HG02970 (cell line): ENCODE results near the gene PTCRA.
A peak's percentile ranks its signal among the peaks of the same experiment; 100 is the strongest.
"Not testable (repeated sequence)": the region's sequence is repeated elsewhere in the genome, so short reads cannot be mapped to it uniquely, and the experiment has no call there.

ENCODE experiments used
- ATAC-seq: cut with Tn5 transposase; IDR thresholded peaks from one replicate; pipeline ENCODE4 v1.9.1; 2021; ENCODE audit warnings: mild to moderate bottlenecking, moderate library complexity, moderate number of reproducible peaks; ENCODE audit not compliant: unreplicated experiment, low FRiP score

Gene PTCRA, protein sequence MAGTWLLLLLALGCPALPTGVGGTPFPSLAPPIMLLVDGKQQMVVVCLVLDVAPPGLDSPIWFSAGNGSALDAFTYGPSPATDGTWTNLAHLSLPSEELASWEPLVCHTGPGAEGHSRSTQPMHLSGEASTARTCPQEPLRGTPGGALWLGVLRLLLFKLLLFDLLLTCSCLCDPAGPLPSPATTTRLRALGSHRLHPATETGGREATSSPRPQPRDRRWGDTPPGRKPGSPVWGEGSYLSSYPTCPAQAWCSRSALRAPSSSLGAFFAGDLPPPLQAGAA

DNA sequence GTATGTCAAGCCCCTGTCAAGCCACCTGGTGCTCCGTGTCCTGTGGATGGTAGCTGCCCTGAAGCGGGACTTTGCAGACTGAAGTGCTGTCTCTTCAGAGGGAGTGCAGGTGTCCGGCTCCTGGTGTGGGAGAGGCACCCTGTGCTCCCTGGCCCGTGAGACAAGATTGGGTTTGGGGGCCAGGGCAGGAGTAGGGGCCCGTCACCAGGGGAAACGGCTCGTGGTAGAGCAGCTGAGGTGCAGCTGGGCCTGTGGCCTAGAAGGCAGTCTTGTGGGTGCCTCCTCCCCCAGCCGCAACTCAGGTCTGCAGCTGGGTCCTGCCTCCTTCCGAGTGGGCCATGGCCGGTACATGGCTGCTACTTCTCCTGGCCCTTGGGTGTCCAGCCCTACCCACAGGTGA lies at the start of gene PTCRA:
TSS of gene PTCRA (plus strand) at position 322 of the 400 bp plus-strand sequence. CDS start at position 339, 17 bp downstream.
- ATAC-seq = no peak

DNA sequence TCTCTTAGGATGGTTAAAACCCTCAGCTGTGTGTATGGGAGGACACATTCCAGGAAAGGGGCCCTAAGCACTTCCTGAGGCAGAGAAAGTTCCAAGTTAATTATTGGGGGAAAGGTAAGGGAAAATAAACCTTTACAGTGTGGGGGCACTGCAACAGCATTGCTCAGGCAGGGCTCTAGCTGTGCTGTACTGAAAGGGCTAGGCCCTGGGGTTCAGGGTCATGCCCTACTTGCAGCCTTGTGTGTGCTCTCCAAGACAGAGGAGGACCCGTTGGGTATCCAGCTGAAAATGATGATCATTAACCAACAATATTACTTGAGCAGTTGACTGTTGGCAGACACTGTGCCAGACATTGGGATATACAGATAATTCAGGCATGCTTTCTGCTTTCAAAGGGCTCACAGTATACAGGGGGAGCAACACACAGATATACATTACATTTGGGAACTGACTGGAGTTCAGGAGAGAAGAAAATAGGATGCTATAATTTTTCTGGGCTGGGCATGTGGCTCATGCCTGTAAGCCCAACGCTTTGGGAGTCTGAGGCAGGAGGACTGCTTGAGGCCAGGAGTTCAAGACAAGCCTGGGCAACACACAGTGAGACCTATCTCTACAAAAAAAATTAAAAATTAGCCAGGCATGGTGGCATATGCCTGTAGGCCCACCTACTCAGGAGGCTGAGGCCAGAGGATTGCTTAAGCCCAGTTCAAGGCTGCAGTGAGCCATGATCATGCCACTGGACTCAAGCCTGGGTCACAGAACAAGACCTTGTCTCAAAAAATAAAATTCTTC lies 45.5 kb upstream of the PTCRA start:
- no peak for ATAC-seq

DNA sequence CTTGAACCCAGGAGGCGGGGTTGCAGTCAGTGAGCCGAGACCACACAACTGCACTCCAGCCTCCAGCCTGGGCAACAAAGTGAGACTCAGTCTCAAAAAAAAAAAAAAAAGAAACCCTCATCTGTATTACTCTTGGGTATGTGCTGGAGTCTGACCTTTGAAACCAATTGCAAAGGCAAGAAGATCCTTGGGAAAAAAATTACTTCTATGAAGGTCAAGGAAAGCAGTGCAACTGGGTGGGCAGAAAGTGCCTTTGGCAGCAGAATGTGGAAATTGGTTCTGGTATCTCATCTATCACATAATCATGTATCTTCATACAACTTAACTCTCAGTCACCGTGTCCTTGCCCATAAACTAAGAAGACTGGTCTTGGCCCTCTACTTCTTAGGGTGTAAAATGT lies 44.1 kb upstream of the PTCRA start:
- ATAC-seq = no peak

DNA sequence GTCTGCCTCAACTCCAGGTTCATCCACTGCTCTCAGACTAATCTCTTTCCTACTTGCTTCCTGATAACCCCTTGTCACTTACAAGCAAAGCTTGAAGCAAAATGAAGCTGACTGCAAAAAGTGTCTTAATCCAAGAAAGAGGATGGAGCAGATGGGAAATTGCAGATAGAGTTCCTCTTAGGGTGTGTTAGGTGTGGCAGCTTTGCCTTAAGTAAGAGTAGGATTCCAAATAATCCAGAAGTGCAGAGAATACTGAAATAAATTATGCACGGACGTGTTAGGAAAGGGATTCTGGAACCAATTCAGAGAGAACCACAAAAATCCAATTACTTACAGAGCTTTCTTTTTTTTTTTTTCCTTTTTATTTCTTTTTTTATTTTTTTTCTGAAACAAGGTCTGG lies 42.5 kb upstream of the PTCRA start:
- ATAC-seq = no peak

DNA sequence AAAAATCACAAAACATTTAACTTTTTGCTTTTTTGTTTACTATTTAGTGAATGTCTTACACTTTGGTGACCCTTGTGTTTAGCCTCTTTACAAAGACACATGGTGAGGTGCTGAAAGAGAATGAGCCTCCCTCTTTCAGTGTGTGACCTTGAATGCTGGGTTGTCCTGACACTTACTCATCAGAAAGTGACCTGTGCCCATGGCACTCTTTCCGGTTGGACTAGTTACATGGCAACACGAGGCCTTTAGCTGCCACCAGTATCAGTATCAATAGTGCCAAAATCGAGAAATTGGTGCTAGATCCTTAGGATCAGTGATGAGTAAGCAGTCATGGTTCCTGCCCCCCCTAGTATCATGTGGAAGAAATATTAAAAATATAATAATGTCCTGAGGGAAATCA lies 38.2 kb upstream of the PTCRA start:
- no peak for ATAC-seq

DNA sequence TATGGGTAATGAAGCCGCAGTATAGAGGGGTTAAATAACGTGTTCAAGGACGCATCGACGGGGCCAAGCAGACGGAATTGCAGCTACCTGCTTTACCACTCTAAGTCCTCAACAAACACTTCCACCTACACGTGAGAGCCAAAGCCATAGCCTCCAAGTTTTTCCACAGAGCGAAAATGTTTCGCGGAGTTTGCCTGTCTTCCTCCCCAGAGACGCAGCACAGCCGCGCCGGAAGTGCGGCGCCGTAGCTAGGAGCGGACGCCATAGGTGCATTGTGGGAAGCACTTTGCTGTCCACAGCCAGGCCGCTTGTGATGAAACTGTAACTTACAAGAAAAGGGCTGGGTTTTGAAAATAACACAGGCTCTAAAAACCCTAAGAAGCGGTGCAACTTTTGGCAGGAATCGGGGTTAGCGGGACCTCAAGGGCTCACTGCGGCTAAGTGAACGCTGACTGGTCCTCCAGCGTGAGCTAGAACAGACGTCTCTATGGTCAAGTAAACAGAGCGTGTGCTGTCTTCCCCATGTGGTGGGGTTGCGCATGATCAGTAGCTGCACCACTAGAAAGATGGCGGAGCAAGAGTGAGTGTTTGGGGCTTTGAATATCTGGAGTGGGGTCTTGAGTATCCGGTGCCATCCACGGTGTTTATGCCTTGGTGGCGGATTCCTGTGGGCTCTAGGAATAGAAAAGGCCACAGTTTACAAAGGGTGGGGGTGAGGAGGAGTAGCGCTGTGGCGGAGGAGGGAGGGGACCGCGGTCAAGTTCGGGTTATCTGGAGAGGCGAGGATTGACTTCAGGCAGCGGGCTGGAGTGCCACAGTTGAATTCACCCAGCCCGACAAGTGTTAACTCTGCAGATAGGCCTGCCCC lies 36.2 kb upstream of the PTCRA start, which contains the start of gene RPL7L1:
TSS of gene RPL7L1 (plus strand) at position 245 of the 868 bp plus-strand sequence. CDS start at position 540, 295 bp downstream.
- peak; percentile 90 for ATAC-seq

DNA sequence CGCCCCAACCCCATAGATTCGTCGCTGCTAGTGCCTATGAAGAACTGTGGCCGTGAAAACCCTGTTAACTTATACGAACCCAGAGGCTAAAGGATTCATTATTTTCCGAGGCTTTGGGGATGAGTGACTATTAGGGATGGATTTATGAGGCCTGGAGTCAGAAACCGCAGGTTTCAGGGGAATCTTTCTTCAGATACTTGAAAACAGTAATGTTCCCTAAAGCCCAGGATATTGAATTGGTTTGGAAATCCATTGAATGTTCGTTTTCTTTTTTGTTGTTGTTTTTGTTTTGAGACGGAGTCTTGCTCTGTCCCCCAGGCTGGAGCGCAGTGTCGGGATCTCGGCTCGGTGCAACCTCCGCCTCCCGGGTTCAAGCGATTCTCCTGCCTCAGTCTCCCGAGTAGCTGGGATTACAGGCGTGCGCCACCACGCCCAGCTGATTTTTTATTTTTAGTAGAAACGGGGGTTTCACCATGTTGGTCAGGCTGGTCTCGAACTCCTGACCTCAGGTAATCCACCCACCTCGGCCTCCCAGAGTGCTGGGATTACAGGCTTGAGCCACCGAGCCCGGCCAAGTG lies 35.5 kb upstream of the PTCRA start:
- not testable (repeated sequence) for ATAC-seq

DNA sequence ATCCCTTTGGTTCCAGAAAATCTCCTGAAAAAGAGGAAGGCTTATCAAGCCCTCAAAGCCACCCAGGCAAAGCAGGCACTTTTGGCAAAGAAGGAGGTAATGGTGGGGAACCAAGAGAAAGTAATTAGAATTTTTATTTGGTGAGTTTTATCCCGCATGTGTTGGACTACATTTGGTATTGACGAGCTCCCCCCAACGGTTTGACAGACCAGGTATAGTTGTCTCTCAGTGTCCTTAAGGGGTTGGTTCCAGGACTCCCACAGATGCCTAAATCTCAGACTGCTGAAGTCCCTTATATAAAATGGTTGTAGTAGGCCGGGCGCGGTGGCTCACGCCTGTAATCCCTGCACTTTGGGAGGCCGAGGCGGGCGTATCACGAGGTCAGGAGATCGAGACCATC lies 35.0 kb upstream of the PTCRA start:
- ATAC-seq = not testable (repeated sequence)

DNA sequence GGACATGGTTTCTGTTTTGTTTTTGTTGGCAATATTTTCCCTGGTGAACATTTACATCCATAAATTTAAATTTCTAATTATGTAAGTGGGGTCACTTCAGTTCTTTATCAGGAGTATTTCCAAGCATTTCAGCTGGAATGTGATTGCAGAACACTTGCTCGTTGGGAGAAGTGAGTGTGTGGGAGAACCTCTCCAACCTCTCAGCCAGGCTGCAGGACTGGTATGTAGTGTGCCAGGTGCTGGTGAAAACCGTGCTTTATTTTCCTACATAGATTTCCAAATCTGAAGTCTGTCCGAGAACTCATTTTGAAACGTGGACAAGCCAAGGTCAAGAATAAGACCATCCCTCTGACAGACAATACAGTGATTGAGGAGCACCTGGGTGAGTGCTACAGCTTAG lies 30.2 kb upstream of the PTCRA start:
- ATAC-seq = no peak

DNA sequence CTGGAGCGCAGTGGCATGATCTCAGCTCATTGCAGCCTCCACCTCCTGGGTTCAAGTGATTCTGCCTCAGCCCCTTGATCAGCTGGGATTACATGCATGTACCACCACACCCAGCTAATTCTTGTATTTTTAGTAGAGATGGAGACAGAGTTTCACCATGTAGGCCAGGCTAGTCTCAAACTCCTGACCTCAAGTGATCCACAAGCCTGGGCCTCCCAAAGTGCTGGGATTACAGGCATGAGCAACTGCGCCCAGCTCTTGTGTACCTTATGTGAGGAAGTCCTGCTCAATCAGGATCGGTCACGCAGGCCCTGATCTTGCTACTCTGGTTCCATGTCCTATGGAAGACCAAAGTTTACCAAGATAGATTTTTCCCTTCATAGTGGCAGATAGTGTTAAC lies 27.7 kb upstream of the PTCRA start:
- not testable (repeated sequence) for ATAC-seq

DNA sequence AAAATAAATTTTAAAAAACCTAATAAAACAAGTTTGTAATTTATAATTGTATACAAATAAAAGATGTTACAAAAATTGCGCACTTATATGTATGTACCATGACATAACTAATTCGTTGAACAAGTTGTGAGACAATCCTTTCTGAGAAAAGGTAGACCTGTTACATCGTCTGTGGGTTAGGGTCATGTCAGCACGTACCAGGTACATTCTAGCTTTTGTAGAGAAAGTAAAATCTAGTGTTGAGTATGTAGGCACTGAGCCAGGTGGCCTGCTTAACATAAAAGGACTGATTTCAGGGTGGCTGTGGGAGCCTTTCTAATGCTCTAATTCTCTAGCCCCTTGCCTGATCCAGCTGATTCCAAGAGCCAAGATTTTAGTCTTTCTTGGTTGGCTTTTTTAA lies 26.0 kb upstream of the PTCRA start:
- no peak for ATAC-seq

DNA sequence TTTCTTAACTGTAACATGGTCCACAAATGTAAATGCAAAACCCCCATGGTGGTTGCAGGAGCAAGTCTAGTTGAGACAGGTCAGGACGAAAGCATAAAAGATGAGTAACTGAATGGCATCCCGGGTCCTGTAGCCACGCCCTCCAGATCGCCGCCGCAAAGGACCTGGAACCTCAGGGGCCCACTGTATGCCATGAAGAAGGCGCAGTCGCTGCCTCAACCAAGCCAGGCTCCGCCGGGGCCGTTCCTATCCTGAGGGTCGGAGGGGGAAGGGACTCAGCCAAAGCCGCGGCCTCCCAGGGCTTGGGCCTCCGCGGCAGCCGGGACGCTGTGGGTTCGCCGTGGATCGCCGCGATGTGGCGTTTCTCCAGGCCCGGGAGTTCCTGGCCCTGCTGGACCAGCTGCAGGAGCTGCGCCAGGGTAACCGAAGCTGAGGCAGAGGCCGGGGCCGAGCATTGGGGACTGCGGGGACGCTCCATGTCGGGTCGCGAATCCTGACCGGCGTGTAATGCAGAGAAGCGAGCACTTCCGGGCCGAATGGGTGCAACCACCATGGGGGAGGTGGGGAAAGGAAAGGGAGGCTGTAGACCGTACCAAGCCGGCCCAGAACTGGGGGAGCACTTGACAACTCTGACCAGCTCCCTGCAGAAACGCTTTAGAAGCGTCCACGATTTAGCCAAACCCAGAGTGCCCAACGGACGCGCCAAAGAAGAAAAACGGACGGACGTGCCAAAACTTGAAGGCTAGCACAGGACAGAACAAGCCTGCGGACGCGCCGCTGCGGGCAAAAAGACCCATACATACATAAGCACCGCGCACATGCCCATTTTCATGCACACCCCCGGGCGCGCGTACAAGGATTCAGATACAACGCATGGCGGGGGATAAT lies 25.3 kb upstream of the PTCRA start:
- peak; percentile 80 for ATAC-seq

DNA sequence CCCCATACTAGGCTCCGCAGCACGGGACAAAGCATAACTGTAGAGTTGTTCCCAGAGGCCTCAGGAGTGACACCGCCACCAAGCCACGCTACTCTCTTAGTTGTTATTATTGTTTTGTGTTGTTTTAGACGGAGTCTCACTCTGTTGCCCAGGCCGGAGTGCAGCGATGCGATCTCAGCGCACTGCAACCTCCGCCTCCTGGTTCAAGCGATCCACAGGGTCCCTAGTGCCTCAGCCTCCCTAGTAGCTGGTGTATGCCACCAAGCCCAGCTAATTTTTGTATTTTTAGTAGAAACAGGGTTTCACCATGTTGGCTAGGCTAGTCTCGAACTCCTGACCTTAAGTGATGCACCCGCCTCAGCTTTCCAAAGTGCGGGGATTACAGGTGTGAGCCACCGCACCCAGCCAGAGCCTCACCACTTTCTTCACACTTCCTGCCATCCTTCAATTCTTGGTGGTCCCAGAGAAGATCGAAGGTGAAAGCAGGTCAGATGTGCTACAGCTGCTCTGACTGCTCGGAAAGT lies 24.6 kb upstream of the PTCRA start:
- ATAC-seq = no peak

DNA sequence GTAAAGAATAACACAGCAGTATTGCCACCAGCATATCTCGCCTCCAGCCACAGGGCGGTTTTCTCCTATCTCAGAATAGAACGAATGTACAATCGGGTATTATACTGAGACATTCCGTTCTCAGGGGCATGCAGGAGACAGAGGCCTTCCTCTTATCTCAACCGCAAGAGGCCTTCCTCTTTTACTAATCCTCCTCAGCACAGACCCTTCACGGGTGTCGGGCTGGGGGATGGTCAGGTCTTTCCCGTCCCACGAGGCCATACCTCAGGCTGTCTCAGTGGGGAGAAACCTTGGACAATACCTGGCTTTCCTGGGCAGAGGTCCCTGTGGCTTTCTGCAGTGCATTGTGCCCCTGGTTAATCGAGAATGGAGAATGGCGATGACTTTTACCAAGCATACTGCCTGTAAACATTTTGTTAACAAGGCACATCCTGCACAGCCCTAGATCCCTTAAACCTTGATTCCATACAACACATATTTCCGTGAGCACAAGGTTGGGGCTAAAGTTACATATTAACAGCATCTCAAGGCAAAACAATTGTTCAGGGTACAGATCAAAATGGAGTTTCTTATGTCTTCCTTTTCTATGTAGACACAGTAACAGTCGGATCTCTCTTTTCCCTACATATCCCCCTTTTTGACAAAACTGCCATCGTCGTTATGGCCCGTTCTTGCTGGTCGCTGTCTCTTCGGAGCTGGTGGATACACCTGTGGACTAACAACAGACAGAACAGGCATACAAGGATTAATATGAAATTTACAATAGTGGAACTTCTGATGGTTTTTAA lies 21.6 kb upstream of the PTCRA start:
- not testable (repeated sequence) for ATAC-seq

DNA sequence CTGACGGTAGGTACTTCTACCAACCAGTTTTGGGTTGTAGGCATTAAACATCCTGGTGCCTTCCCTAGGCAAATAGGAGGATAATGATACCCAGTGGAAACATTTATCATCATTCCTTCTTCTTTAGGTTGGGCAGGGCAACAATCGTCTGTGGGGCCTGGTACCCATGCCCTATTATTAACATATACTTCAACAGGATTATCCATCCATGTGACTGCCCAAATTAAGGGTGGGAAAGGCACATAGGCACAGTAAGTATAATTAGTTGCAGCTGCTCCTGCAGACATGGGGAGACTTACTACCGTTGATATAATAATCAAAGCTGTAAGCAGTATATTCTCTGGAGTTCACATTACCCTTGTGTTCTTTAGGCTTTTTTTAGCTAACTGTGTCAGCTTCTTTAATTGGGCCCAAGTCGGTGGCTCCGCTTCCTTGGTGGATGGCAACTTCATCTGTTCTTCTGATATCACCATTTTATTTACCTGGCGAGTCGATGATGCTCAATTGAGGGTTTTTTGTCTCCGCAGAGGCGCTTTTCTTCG lies 19.6 kb upstream of the PTCRA start:
- ATAC-seq = no peak

DNA sequence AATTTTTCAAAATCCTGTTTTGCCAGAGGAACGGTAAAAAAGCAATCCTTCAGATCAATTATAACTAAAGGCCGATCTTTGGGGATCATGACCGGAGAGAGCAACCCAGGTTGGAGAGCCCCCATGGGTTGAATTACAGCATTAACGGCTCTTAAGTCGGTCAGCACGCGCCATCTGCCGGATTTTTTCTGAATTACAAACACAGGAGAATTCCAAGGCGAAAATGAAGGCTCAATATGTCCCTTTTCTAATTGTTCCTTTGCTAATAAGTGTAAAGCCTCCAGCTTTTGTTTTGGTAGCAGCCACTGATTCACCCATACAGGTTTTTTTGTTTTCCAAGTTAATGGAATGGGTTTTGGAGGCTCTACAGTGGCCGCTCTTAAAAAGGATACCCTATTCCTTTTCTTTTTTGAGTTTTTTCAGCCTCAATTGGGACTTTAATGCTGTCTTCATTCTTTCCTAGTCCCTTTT lies 16.9 kb upstream of the PTCRA start:
- ATAC-seq = no peak

DNA sequence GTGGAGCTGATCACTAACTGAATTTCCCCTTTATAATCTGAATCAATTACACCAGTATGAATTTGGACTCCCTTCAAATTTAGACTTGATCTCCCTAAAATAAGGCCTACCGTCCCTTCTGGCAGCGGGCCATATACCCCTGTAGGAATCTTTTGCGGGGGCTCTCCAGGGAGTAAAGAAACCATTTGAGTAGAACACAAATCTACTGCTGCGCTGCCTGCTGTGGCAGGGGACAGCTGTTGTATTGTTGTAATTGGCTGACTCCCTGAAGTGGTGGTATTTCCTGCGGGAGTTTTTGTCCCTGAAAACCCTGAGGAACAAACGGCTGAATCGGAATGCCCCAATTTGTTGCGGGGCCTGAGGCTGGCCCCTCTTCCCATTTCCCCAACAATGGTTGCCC lies 16.0 kb upstream of the PTCRA start:
- ATAC-seq = no peak

DNA sequence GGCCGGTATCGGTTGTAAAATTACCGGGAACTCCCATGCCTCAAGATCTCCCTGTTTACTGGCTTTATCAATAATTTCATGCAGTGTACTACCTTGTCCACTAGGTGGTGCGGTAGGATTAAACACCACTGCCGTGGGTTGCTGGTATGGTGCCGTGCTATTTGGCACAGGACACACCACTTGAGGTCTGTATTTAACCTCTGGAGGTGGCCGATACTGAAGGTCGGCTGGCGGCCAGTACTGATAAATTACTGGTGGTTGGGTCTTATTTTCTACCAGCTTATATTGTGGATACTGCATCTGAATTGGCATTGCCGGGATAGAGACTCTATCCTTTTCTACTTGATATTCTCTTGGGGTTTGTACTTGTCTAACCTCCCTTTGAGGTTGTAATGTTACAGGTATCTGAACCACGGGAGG lies 14.3 kb upstream of the PTCRA start:
- ATAC-seq = peak; percentile 58
